ENCODE data around the gene GNAZ. TPM values are rescaled to one million over a fixed set of nuclear protein-coding genes. Genes with fewer than 3 reads are reported as not detected.

Gene GNAZ
- total and polyA plus RNA-seq, 2 donors from 2014 or later = 3.7 to 5.7 TPM

GRCh38 chr22:23145878-23146470 is 75.7 kb downstream of the GNAZ start:
- no peak for TF ChIP-seq CTCF (IDR thresholded peaks at IDR 0.05; ENCODE audit: borderline replicate concordance, extremely low read depth, insufficient read depth)
- no peaks in the 10 kb centered on the region for H3K9me3 ChIP-seq (ENCODE audit: control insufficient read depth in 2 of 3, insufficient read depth in 1 of 3, low read length in 3 of 3)
- DNase-seq = peak in 3 of 5 donors; percentile 43 to 79 (median 52)
- intact Hi-C loops (cut with DNase I) = no loop called here
- peak overlapping the region; percentile 40 to 83 (median 48) for H3K4me3 ChIP-seq (ENCODE audit: low read length in 3 of 3)
- FAIRE-seq = no peak
- peak overlapping the region; percentile 30 to 89 (median 36) for H3K9ac ChIP-seq (ENCODE audit: low read length in 3 of 3)
- H3K27me3 ChIP-seq (ENCODE audit: control insufficient read depth, insufficient read depth, low read length) = no peaks in the 10 kb centered on the region
- peaks cover 4 to 24% (median 19%) of the 10 kb centered on the region in 3 donors for H3K4me1 ChIP-seq (ENCODE audit: control insufficient read depth in 2 of 3, insufficient read depth in 2 of 3, low read depth in 1 of 3, low read length in 3 of 3)
- H3K36me3 ChIP-seq (ENCODE audit: control insufficient read depth in 2 of 3, insufficient read depth in 3 of 3, low read length in 3 of 3) = peaks cover 0 to 15% (median 10%) of the 10 kb centered on the region in 3 donors
- H3K27ac ChIP-seq (ENCODE audit: low read depth in 2 of 2, low read length in 2 of 2) = peak overlapping the region; percentile 76 to 85

- no peaks in the 10 kb centered on the region for H3K27me3 ChIP-seq (ENCODE audit: control insufficient read depth, insufficient read depth, low read length)
- DNase-seq = no peak
- H3K27ac ChIP-seq (ENCODE audit: low read depth in 2 of 2, low read length in 2 of 2) = no peak overlapping the region
- peak overlapping the region in 1 of 3 donors; percentile 83 for H3K4me3 ChIP-seq (ENCODE audit: low read length in 3 of 3)
- TF ChIP-seq CTCF (IDR thresholded peaks at IDR 0.05; ENCODE audit: borderline replicate concordance, extremely low read depth, insufficient read depth) = no peak
- intact Hi-C loops (cut with DNase I) = no loop called here
- H3K4me1 ChIP-seq (ENCODE audit: control insufficient read depth in 2 of 3, insufficient read depth in 2 of 3, low read depth in 1 of 3, low read length in 3 of 3) = peaks cover 4 to 24% (median 16%) of the 10 kb centered on the region in 3 donors
- FAIRE-seq = no peak
- peaks cover 0 to 15% (median 14%) of the 10 kb centered on the region in 3 donors for H3K36me3 ChIP-seq (ENCODE audit: control insufficient read depth in 2 of 3, insufficient read depth in 3 of 3, low read length in 3 of 3)
- H3K9me3 ChIP-seq (ENCODE audit: control insufficient read depth in 2 of 3, insufficient read depth in 1 of 3, low read length in 3 of 3) = no peaks in the 10 kb centered on the region
- no peak overlapping the region for H3K9ac ChIP-seq (ENCODE audit: low read length in 3 of 3)
These were observed 76.3 kb downstream of the GNAZ start for GRCh38 chr22:23146478-23147205.

- no peak for FAIRE-seq
- Histone ChIP-seq H3K4me3 (ENCODE audit: low read length in 3 of 3) (no peak overlapping the region), H3K4me1 (ENCODE audit: control insufficient read depth in 2 of 3, insufficient read depth in 2 of 3, low read depth in 1 of 3, low read length in 3 of 3) (peaks cover 4 to 19% (median 12%) of the 10 kb centered on the region in 3 donors), H3K9ac (ENCODE audit: low read length in 3 of 3) (no peak overlapping the region), H3K36me3 (ENCODE audit: control insufficient read depth in 2 of 3, insufficient read depth in 3 of 3, low read length in 3 of 3) (peaks cover 0 to 15% (median 14%) of the 10 kb centered on the region in 3 donors), H3K27me3 (ENCODE audit: control insufficient read depth, insufficient read depth, low read length) (no peaks in the 10 kb centered on the region), H3K27ac (ENCODE audit: low read depth in 2 of 2, low read length in 2 of 2) (no peak overlapping the region), H3K9me3 (ENCODE audit: control insufficient read depth in 2 of 3, insufficient read depth in 1 of 3, low read length in 3 of 3) (no peaks in the 10 kb centered on the region)
- TF ChIP-seq CTCF (IDR thresholded peaks at IDR 0.05; ENCODE audit: borderline replicate concordance, extremely low read depth, insufficient read depth) = no peak
- DNase-seq = no peak
- intact Hi-C loops (cut with DNase I) = no loop called here
These were observed 77.5 kb downstream of the GNAZ start for GRCh38 chr22:23147617-23148387.
